D721Med (cell line): ENCODE measurements around the gene ZCCHC8.
"Not testable (repeated sequence)": the region's sequence is repeated elsewhere in the genome, so short reads cannot be mapped to it uniquely, and the experiment has no call there.

ENCODE experiments used
- DNase-seq: peaks from one replicate; pipeline ENCODE4 v3.0.0; 2011; ENCODE audit warnings: low spot score; ENCODE audit not compliant: insufficient read length
- FAIRE-seq: peaks from 2 replicates; lab custom pipeline; 2011; peaks lifted over from hg19 to GRCh38; lab: Jason Lieb, UNC
- CTCF ChIP-seq: IDR thresholded peaks from 2 replicates; pipeline ENCODE4 v1.5.1; 2012; ENCODE audit warnings: mild to moderate bottlenecking, control low read depth; ENCODE audit not compliant: insufficient read depth; ENCODE audit errors: missing control alignments

Gene ZCCHC8

GRCh38 chr12:122520676-122521075, 19.9 kb upstream of the ZCCHC8 start:
- TF ChIP-seq CTCF, result no peak
- no peak for FAIRE-seq
- no peak for DNase-seq

DNA sequence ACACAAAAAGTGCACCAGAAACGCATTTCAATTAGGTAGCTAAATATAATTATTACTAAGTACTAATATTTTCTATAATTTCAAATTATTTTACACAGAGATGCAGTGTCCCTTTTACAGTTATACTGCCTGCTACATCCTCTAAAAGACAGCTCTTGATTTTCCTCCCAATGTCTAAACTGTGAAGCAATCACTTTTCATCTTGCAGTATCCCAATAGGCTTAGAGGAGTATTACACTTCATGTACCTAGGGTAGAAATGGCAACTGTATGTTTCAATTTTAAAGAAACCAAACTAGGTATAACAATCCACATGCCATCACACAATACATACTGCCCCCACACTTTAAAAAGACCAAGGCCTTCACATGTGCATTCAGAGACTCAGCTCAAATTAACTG, 18.7 kb upstream of the ZCCHC8 start:
- FAIRE-seq (no peak), DNase-seq (no peak)
- TF ChIP-seq CTCF, result no peak

DNA sequence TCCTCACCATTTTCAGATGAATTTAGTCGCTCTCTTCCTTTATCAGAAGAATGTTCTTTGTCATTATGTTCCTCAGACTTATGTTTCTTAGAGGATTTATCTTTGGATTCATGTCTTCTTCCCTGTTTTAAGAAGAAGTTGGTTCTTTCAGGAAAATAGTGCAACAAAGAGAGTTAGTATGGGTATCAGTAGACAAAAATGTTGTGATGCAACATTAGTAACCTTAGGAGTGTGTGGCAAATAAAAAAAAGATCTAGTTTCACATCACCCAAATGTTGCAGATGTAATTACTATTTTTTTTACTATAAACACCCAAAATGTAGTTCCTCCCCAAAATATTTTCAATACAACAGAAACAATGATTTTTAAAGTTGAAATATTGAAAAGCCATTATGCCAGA, 18.2 kb upstream of the ZCCHC8 start:
- no peak for TF ChIP-seq CTCF
- no peak for DNase-seq
- no peak for FAIRE-seq

- DNase-seq, result no peak
- no peak for TF ChIP-seq CTCF
- FAIRE-seq, result no peak
Measured at GRCh38 chr12:122517877-122518276, 17.1 kb upstream of the ZCCHC8 start.

GRCh38 chr12:122516544-122517361, 16.0 kb upstream of the ZCCHC8 start:
- no peak for DNase-seq
- no peak for TF ChIP-seq CTCF
- FAIRE-seq, result no peak

DNA sequence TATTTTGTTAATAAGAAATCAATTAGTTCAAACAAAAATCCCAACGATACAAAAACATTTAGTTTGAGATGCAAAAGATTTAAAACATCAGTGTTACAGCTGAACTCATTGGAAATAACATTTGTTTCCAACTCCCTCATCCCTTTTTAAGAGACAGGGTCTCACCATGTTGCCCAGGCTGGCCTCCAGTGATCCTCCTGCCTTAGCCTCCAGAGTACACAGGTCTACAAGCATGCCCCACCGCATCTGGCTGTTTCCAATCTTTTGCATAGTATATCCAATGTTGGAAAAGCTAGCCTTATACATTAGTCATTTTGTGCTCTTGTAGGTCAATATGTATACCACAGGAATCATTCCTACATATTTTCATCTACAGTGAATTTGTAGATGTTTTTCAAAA, 14.5 kb upstream of the ZCCHC8 start:
- no peak for DNase-seq
- TF ChIP-seq CTCF, result no peak
- FAIRE-seq, result no peak

DNA sequence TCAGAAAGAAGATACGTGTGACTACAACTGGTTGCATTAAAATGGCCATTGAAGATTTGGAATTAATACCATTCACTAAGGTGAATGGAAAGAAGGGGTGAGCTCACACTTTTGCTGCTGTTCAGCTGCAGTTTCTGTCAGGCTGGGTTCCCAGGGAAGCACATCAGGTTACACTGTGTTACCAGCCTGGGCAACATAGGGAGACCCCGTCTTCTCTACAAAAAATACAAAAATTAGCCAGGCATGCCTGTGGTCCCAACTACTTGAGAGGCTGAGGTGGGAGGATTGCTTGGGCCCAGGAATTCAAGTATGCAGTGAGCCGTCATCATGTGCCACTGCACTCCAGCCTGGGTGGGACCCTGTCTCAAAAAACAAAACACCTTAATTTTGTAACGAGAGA, 12.9 kb upstream of the ZCCHC8 start:
- FAIRE-seq, result no peak
- no peak for DNase-seq
- TF ChIP-seq CTCF, result no peak

- FAIRE-seq, DNase-seq: not testable (repeated sequence)
Measured at GRCh38 chr12:122513028-122513427, 12.3 kb upstream of the ZCCHC8 start.
